ENCODE data around the gene CLCN3. TPM values are rescaled to one million over a fixed set of nuclear protein-coding genes. Genes with fewer than 3 reads are reported as not detected.
A peak's percentile ranks its signal among the peaks of the same experiment; 100 is the strongest.

The CLCN3 gene
- total and polyA plus RNA-seq, 9 of the 15 experiments (the other 6 are each of a cell fraction or from before 2014, with no cell fraction given) = 12.7 to 60.6 (median 38.5) TPM

- TF ChIP-seq ARID4B (CRISPR knock-in tag; IDR thresholded peaks at IDR 0.05) = no peak
- peak; percentile 80 for TF ChIP-seq FOXM1 (IDR thresholded peaks at IDR 0.05; ENCODE audit: low read depth)
- TF ChIP-seq FOXM1 (CRISPR knock-in tag; IDR thresholded peaks at IDR 0.05; ENCODE audit: low read depth) = no peak
- TF ChIP-seq MTF1 (CRISPR knock-in tag; IDR thresholded peaks at IDR 0.05; ENCODE audit: borderline replicate concordance) = no peak
- TF ChIP-seq TEAD2 (tag; IDR thresholded peaks at IDR 0.05) = no peak
- TF ChIP-seq BACH1 (tag; IDR thresholded peaks at IDR 0.05) = no peak
- no peak for TF ChIP-seq GTF2E2 (tag; IDR thresholded peaks at IDR 0.05)
- TF ChIP-seq NELFE (IDR thresholded peaks at IDR 0.05; ENCODE audit: insufficient read depth, insufficient read length) = no peak
- peak; percentile 71 for TF ChIP-seq ARID1B (IDR thresholded peaks at IDR 0.05)
- TF ChIP-seq TAL1 (IDR thresholded peaks at IDR 0.05) = peak; percentile 49; the same call in 1 of the 2 replicates
- TF ChIP-seq RAD51 (IDR thresholded peaks at IDR 0.05; ENCODE audit: borderline replicate concordance, low read depth) = no peak
- TF ChIP-seq, protein P1, sequence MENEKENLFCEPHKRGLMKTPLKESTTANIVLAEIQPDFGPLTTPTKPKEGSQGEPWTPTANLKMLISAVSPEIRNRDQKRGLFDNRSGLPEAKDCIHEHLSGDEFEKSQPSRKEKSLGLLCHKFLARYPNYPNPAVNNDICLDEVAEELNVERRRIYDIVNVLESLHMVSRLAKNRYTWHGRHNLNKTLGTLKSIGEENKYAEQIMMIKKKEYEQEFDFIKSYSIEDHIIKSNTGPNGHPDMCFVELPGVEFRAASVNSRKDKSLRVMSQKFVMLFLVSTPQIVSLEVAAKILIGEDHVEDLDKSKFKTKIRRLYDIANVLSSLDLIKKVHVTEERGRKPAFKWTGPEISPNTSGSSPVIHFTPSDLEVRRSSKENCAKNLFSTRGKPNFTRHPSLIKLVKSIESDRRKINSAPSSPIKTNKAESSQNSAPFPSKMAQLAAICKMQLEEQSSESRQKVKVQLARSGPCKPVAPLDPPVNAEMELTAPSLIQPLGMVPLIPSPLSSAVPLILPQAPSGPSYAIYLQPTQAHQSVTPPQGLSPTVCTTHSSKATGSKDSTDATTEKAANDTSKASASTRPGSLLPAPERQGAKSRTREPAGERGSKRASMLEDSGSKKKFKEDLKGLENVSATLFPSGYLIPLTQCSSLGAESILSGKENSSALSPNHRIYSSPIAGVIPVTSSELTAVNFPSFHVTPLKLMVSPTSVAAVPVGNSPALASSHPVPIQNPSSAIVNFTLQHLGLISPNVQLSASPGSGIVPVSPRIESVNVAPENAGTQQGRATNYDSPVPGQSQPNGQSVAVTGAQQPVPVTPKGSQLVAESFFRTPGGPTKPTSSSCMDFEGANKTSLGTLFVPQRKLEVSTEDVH (IDR thresholded peaks at IDR 0.05; ENCODE audit: low read depth, partially characterized antibody) = no peak
- TF ChIP-seq SMAD3 (CRISPR knock-in tag; conservative IDR thresholded peaks at IDR 0.05) = no peak
- no peak; a peak in 1 of 4 replicates for TF ChIP-seq MAZ (CRISPR knock-in tag; conservative IDR thresholded peaks at IDR 0.05 in 1 of 2, IDR thresholded peaks at IDR 0.05 in 1 of 2)
- TF ChIP-seq NR3C1 (CRISPR knock-in tag; IDR thresholded peaks at IDR 0.05) = no peak
- TF ChIP-seq FOSL1 (tag; conservative IDR thresholded peaks at IDR 0.05) = no peak
- TF ChIP-seq NR2F6 (CRISPR knock-in tag; IDR thresholded peaks at IDR 0.05) = no peak
- no peak for TF ChIP-seq FIP1L1 (IDR thresholded peaks at IDR 0.05; ENCODE audit: low read depth, low read length, poor library complexity, severe bottlenecking)
- TF ChIP-seq ZKSCAN1 (IDR thresholded peaks at IDR 0.05; ENCODE audit: low read depth, low read length) = no peak
- TF ChIP-seq, protein P2, sequence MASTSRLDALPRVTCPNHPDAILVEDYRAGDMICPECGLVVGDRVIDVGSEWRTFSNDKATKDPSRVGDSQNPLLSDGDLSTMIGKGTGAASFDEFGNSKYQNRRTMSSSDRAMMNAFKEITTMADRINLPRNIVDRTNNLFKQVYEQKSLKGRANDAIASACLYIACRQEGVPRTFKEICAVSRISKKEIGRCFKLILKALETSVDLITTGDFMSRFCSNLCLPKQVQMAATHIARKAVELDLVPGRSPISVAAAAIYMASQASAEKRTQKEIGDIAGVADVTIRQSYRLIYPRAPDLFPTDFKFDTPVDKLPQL (IDR thresholded peaks at IDR 0.05; ENCODE audit: extremely low read depth, insufficient read length) = no peak
- TF ChIP-seq ZNF79 (CRISPR knock-in tag; IDR thresholded peaks at IDR 0.05; ENCODE audit: low read depth) = no peak
- TF ChIP-seq PTBP1 (IDR thresholded peaks at IDR 0.05; ENCODE audit: low read depth, low read length) = no peak
- TF ChIP-seq JUNB (CRISPR knock-in tag; conservative IDR thresholded peaks at IDR 0.05) = no peak
- peak; percentile 29; the same call in 1 of the 2 replicates for TF ChIP-seq ESRRA (IDR thresholded peaks at IDR 0.05; ENCODE audit: borderline replicate concordance, low read depth)
These were observed 3.1 kb upstream of the CLCN3 start (continued) for GRCh38 chr4:169617306-169617705.

Measured in K562 (cell line).